ENCODE measurements around the gene MPP7.
"Not testable (repeated sequence)": the region's sequence is repeated elsewhere in the genome, so short reads cannot be mapped to it uniquely, and the experiment has no call there.

Gene MPP7

DNA sequence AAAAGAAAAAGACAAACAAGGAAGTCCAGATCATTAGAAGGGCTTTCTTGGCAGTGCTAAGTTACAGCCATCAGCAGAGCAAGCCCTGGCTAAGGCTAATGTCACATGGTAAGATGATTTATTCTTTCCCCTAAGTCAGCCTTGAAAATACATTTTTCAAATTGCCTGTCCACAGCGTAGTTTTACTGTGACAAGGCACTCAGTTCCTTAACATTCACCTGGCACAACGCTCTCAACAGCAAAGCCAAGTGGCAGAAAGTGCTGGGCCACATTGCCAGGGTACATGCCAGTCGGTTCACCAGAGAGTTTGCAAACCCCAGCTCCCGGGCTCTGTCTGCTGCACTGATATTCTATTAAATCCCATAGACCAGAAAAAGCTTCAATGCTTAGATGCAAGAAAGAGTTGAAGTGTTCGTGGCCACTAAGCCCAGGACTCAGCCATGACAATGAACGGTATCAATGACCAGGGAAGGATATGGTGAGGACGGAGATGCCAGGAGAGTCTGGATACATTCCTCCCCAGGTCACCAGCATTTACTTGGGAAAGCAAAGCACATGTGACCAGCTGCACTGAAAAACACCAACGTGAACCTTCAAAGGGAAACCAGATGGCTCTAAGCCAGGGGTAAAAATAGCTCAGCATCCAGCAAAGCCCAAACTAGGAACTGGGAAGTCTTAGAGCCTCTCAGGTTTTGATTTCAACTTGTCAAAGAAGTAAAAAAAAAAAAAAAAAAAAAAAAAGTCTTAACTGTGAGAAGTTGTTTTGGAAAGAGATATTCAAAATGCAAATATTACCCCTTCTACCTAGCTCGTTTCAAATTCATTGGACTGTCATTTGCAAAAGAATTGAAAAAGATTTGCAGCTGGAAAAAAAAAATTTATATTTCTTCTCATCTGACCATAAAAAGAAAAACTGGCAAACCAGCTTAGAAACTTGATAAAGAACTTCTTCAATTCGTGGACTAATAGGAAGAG is 23.9 kb upstream of the MPP7 start:
- Histone ChIP-seq H3K4me1 (ENCODE audit: control insufficient read depth, insufficient read depth, low read length) (peaks cover 1% of the 10 kb centered on the region; the same call in 1 of the 2 replicates), H3K9me3 (ENCODE audit: control insufficient read depth, insufficient read depth, low read length) (no peaks in the 10 kb centered on the region), H3K36me3 (ENCODE audit: control insufficient read depth, insufficient read depth, low read length) (no peaks in the 10 kb centered on the region), H3K27me3 (ENCODE audit: control insufficient read depth, insufficient read depth, low read length) (no peaks in the 10 kb centered on the region), H3K4me3 (ENCODE audit: low read length) (no peak overlapping the region), H3K27ac (ENCODE audit: low read length) (no peak overlapping the region)
- DNase-seq (ENCODE audit: low read depth, low spot score) = no peak
- WGBS (ENCODE audit: insufficient coverage, insufficient read length) = no CpG with 5 or more reads among the region's 10 CpGs

DNA sequence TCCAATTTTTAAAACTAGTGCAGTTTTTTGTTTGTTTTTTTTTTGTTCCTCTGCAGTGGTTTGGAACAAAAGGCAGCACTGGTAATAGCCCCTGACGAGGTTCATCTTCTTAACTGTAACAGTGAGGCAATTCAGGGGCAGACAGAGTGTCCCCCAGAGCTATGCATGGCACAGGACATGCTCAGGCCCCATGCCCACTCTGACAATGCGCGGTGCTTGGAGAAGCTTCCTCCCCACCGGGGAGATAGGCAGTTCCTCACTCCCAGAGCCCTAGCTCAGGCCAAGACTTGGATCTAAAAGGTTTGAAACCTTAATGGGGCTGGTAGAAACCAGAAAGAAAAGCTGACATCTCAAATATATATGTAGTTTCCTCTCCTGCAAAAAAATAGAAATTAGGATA is 17.9 kb upstream of the MPP7 start:
- no peak for DNase-seq (ENCODE audit: low read depth, low spot score)
- no CpG with 5 or more reads among the region's 4 CpGs for WGBS (ENCODE audit: insufficient coverage, insufficient read length)
- no peak overlapping the region for H3K4me3 ChIP-seq (ENCODE audit: low read length)

DNA sequence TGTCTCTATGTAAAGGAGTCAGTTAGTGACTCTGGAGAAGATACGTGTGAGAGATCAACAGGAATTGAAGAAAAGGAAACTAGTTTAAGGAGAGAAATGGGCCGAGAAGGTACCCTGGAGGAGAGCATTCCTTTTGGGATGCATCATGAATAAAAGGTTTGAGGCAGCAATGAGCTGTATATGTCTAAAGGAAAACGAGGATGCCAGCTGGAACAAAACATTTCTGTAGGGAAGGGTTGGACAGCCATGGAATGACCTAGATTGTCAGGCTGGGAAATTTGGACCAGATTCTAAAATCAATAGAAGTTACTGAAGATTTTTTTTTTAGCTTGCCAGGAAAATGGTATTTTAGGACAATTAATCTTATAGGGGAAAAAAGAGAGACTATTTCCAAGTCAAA is 17.2 kb upstream of the MPP7 start:
- no CpG with 5 or more reads among the region's 3 CpGs for WGBS (ENCODE audit: insufficient coverage, insufficient read length)
- Histone ChIP-seq H3K4me3 (ENCODE audit: low read length) (no peak overlapping the region), H3K27me3 (ENCODE audit: control insufficient read depth, insufficient read depth, low read length) (no peaks in the 10 kb centered on the region), H3K36me3 (ENCODE audit: control insufficient read depth, insufficient read depth, low read length) (no peaks in the 10 kb centered on the region), H3K9me3 (ENCODE audit: control insufficient read depth, insufficient read depth, low read length) (no peaks in the 10 kb centered on the region), H3K4me1 (ENCODE audit: control insufficient read depth, insufficient read depth, low read length) (no peaks in the 10 kb centered on the region; the same call in 1 of the 2 replicates), H3K27ac (ENCODE audit: low read length) (no peak overlapping the region)
- no peak for DNase-seq (ENCODE audit: low read depth, low spot score)

More for the DNA sequence above, 17.9 kb upstream of the MPP7 start:
- Histone ChIP-seq H3K27ac (ENCODE audit: low read length) (no peak overlapping the region), H3K9me3 (ENCODE audit: control insufficient read depth, insufficient read depth, low read length) (no peaks in the 10 kb centered on the region), H3K36me3 (ENCODE audit: control insufficient read depth, insufficient read depth, low read length) (no peaks in the 10 kb centered on the region), H3K4me1 (ENCODE audit: control insufficient read depth, insufficient read depth, low read length) (no peaks in the 10 kb centered on the region; the same call in 1 of the 2 replicates), H3K27me3 (ENCODE audit: control insufficient read depth, insufficient read depth, low read length) (no peaks in the 10 kb centered on the region)

DNA sequence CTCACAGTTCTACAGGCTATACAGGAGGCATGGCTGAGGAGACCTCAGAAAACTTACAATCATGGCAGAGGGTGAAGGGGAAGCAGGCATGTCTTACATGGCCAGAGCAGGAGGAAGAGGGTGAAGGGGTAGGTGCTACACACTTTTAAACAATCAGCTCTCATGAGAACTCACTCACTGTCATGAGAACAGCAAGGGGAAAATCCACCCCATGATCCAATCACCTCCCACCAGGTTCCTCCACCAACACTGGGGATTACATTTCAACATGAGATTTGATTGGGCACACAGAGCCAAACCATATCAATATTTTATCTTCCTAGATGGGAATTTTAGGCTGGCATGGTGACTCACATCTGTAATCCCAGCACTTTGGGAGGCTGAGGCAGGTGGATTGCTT is 16.2 kb upstream of the MPP7 start:
- H3K27me3 ChIP-seq (ENCODE audit: control insufficient read depth, insufficient read depth, low read length); H3K4me1 ChIP-seq (ENCODE audit: control insufficient read depth, insufficient read depth, low read length); H3K9me3 ChIP-seq (ENCODE audit: control insufficient read depth, insufficient read depth, low read length); H3K4me3 ChIP-seq (ENCODE audit: low read length); DNase-seq (ENCODE audit: low read depth, low spot score); H3K27ac ChIP-seq (ENCODE audit: low read length); H3K36me3 ChIP-seq (ENCODE audit: control insufficient read depth, insufficient read depth, low read length): not testable (repeated sequence)

DNA sequence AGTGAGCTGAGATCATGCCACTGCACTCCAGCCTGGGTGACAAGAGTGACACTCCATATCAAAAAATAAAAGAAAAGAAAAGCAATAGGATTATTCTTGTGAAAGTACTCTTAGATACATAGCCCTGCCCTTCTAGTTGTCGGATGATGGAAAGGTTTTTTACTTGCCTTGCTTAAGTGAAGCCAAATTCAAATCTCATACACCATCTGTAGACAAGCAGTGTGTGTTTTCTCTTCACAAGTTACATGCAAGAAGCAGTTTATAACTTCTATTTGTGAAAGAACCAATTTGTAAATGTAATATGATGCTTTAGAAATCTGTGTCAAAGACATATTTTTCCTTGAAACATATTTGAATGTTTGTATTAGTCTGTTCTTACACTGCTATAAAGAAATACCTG is 15.8 kb upstream of the MPP7 start:
- DNase-seq (ENCODE audit: low read depth, low spot score) = no peak
- H3K27me3 ChIP-seq (ENCODE audit: control insufficient read depth, insufficient read depth, low read length) = no peaks in the 10 kb centered on the region
- no peaks in the 10 kb centered on the region; the same call in 1 of the 2 replicates for H3K4me1 ChIP-seq (ENCODE audit: control insufficient read depth, insufficient read depth, low read length)
- H3K36me3 ChIP-seq (ENCODE audit: control insufficient read depth, insufficient read depth, low read length) = no peaks in the 10 kb centered on the region
- H3K27ac ChIP-seq (ENCODE audit: low read length) = no peak overlapping the region
- WGBS (ENCODE audit: insufficient coverage, insufficient read length) = no CpG with 5 or more reads among the region's 1 CpG
- H3K4me3 ChIP-seq (ENCODE audit: low read length) = no peak overlapping the region
- H3K9me3 ChIP-seq (ENCODE audit: control insufficient read depth, insufficient read depth, low read length) = no peaks in the 10 kb centered on the region

DNA sequence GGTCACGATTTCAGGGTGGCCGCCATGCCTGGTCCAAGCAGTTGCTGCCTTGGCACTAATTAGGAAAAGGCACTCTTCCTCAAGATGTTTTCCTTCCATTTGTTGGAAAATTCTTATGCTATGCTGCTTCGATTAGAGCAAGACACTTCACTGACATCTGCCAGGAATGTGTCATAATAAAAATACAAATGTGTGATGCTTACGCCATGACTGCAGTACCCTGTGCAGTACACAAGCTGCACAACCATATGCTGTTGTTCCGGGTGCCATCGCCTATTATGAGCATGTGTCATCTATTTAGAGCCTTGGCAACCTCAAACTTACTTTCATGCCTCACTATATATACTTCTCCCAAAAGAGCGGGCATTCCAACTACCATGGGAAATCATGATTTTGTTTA is 14.9 kb upstream of the MPP7 start:
- Histone ChIP-seq H3K36me3 (ENCODE audit: control insufficient read depth, insufficient read depth, low read length) (no peaks in the 10 kb centered on the region), H3K27ac (ENCODE audit: low read length) (no peak overlapping the region), H3K9me3 (ENCODE audit: control insufficient read depth, insufficient read depth, low read length) (no peaks in the 10 kb centered on the region), H3K4me3 (ENCODE audit: low read length) (no peak overlapping the region), H3K4me1 (ENCODE audit: control insufficient read depth, insufficient read depth, low read length) (no peaks in the 10 kb centered on the region; the same call in 1 of the 2 replicates), H3K27me3 (ENCODE audit: control insufficient read depth, insufficient read depth, low read length) (no peaks in the 10 kb centered on the region)
- WGBS (ENCODE audit: insufficient coverage, insufficient read length) = no CpG with 5 or more reads among the region's 7 CpGs
- no peak for DNase-seq (ENCODE audit: low read depth, low spot score)

DNA sequence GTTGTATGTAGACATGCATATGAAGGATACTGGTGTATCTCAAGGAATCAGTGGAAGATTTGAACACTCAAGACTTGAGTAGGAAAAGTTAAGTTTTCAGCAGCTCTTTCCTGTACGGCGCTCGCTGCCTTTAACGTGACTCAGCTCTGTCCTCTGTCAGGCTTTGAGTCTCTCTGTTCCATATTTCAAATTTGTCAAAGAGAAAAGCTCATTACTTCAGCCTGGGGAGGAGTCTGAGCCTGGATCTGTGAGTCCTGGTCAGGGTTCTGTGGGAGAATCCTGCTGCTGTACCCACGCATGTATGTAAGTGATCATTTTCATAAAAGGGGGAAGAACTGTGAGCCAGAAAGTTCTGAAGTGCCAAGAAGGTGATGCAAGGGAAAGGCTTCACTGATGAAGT is 13.8 kb upstream of the MPP7 start:
- Histone ChIP-seq H3K4me3 (ENCODE audit: low read length) (no peak overlapping the region), H3K4me1 (ENCODE audit: control insufficient read depth, insufficient read depth, low read length) (no peaks in the 10 kb centered on the region; the same call in 1 of the 2 replicates), H3K9me3 (ENCODE audit: control insufficient read depth, insufficient read depth, low read length) (no peaks in the 10 kb centered on the region), H3K36me3 (ENCODE audit: control insufficient read depth, insufficient read depth, low read length) (no peaks in the 10 kb centered on the region), H3K27me3 (ENCODE audit: control insufficient read depth, insufficient read depth, low read length) (no peaks in the 10 kb centered on the region), H3K27ac (ENCODE audit: low read length) (no peak overlapping the region)
- no CpG with 5 or more reads among the region's 5 CpGs for WGBS (ENCODE audit: insufficient coverage, insufficient read length)
- no peak for DNase-seq (ENCODE audit: low read depth, low spot score)

DNA sequence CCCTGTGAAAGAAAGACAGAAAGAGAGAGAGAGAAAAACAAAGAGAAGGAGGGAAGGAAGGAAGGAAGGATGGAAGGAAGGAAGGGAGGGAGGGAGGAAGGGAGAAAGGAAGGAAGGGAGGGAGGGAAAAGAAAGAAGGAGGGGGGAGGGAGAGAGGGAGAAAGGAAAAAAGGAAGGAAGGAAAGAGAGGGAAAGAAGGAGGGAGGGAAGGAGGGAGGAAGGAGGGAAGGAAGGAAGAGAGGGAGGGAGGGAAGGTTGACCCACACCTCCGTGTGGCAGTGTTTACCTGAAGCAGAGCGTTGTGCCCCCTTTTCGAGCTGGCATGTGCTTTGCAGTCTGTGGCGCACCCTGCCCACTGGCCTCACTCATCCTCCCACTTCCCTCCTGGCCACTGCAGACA is 12.3 kb upstream of the MPP7 start:
- no CpG with 5 or more reads among the region's 4 CpGs for WGBS (ENCODE audit: insufficient coverage, insufficient read length)
- Histone ChIP-seq H3K36me3 (ENCODE audit: control insufficient read depth, insufficient read depth, low read length) (no peaks in the 10 kb centered on the region), H3K9me3 (ENCODE audit: control insufficient read depth, insufficient read depth, low read length) (no peaks in the 10 kb centered on the region), H3K27ac (ENCODE audit: low read length) (no peak overlapping the region), H3K27me3 (ENCODE audit: control insufficient read depth, insufficient read depth, low read length) (no peaks in the 10 kb centered on the region), H3K4me3 (ENCODE audit: low read length) (no peak overlapping the region), H3K4me1 (ENCODE audit: control insufficient read depth, insufficient read depth, low read length) (no peaks in the 10 kb centered on the region)
- DNase-seq (ENCODE audit: low read depth, low spot score) = no peak

DNA sequence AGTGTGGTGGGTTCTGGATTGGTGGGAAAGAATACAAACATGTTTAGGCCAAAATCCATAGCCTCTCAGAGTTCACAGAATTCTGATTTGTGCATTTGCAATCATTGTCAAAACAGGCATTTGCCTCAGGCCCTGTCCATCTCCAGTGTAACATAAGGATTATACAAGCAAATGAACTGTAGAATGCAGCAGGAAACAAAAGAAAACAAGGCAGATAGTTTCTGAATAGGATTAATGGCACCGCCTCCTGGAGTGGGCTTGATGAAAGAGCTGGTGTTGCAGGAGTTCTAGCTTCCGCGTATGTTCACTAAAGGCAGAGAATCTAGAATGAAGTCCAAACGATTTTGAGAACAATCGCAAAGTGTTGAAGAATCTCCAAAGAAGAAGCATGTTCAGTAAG is 11.3 kb upstream of the MPP7 start:
- H3K4me3 ChIP-seq (ENCODE audit: low read length) = no peak overlapping the region
- no peaks in the 10 kb centered on the region for H3K27me3 ChIP-seq (ENCODE audit: control insufficient read depth, insufficient read depth, low read length)
- H3K4me1 ChIP-seq (ENCODE audit: control insufficient read depth, insufficient read depth, low read length) = no peaks in the 10 kb centered on the region
- H3K27ac ChIP-seq (ENCODE audit: low read length) = no peak overlapping the region
- WGBS (ENCODE audit: insufficient coverage, insufficient read length) = no CpG with 5 or more reads among the region's 5 CpGs
- no peaks in the 10 kb centered on the region for H3K36me3 ChIP-seq (ENCODE audit: control insufficient read depth, insufficient read depth, low read length)
- H3K9me3 ChIP-seq (ENCODE audit: control insufficient read depth, insufficient read depth, low read length) = no peaks in the 10 kb centered on the region
- DNase-seq (ENCODE audit: low read depth, low spot score) = no peak

DNA sequence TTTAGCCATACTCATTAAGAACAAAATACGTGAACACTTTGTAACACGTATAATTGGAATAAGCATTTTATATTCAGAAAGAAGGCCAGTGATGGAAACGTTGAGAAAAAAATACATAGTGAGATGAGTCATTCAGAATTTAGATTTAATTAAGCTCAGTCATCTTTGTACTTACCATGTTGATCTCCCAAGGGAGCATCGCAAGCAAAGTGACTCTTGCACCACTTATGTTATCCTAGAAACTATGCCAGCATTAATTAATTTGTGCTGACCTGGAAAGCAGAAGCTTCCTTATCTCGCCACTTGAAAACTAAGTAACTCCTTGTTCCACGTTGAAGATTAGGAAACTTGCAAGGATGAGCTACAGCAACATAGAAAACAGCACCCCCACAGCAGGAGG is 9.7 kb upstream of the MPP7 start:
- DNase-seq (ENCODE audit: low read depth, low spot score) = no peak
- H3K9me3 ChIP-seq (ENCODE audit: control insufficient read depth, insufficient read depth, low read length) = no peaks in the 10 kb centered on the region
- no CpG with 5 or more reads among the region's 6 CpGs for WGBS (ENCODE audit: insufficient coverage, insufficient read length)

DNA sequence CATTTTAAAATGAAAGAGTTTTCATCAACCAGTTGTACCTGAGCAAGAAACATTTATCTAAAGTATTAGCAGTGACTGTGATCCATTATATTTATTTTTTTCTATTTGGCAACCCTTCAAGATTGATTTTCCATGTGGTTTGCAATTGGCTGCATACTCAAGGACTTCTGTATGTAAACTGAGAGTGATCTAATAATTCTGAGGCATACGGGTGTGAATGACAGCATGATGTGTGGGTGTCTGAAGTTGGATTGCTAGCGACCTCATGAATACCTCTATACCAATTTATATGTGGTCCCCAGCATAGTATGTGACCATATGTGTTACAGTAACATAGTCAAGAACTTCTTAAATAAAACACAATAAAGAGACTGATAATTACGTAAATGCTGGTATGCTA is 8.2 kb upstream of the MPP7 start:
- Histone ChIP-seq H3K9me3 (ENCODE audit: control insufficient read depth, insufficient read depth, low read length) (no peaks in the 10 kb centered on the region), H3K36me3 (ENCODE audit: control insufficient read depth, insufficient read depth, low read length) (no peaks in the 10 kb centered on the region), H3K4me1 (ENCODE audit: control insufficient read depth, insufficient read depth, low read length) (no peaks in the 10 kb centered on the region), H3K27me3 (ENCODE audit: control insufficient read depth, insufficient read depth, low read length) (no peaks in the 10 kb centered on the region), H3K4me3 (ENCODE audit: low read length) (no peak overlapping the region), H3K27ac (ENCODE audit: low read length) (no peak overlapping the region)
- no peak for DNase-seq (ENCODE audit: low read depth, low spot score)
- no CpG with 5 or more reads among the region's 3 CpGs for WGBS (ENCODE audit: insufficient coverage, insufficient read length)

More for the DNA sequence above, 9.7 kb upstream of the MPP7 start:
- no peaks in the 10 kb centered on the region for H3K27me3 ChIP-seq (ENCODE audit: control insufficient read depth, insufficient read depth, low read length)
- no peak overlapping the region for H3K4me3 ChIP-seq (ENCODE audit: low read length)
- no peaks in the 10 kb centered on the region for H3K36me3 ChIP-seq (ENCODE audit: control insufficient read depth, insufficient read depth, low read length)
- H3K4me1 ChIP-seq (ENCODE audit: control insufficient read depth, insufficient read depth, low read length) = no peaks in the 10 kb centered on the region
- no peak overlapping the region for H3K27ac ChIP-seq (ENCODE audit: low read length)

Measured in iPS DF 6.9 (cell line).